AG10803 (cell line): ENCODE data around the gene IFT57.
"Not testable (repeated sequence)": the region's sequence is repeated elsewhere in the genome, so short reads cannot be mapped to it uniquely, and the experiment has no call there.

Experiments
- DNase-seq: peaks from one replicate; pipeline ENCODE4 v3.0.0; 2010; ENCODE audit warnings: low read depth
- H3K4me3 ChIP-seq: 2 replicates; pipeline ENCODE4 v1.5.1; 2011; ENCODE audit warnings: mild to moderate bottlenecking, low read length, control low read depth
- TF ChIP-seq, protein P1 (sequence below): conservative IDR thresholded peaks from 2 replicates; pipeline ENCODE4 v1.5.1; 2011; ENCODE audit warnings: mild to moderate bottlenecking, low read length, control low read depth, inconsistent platforms

Gene IFT57

DNA sequence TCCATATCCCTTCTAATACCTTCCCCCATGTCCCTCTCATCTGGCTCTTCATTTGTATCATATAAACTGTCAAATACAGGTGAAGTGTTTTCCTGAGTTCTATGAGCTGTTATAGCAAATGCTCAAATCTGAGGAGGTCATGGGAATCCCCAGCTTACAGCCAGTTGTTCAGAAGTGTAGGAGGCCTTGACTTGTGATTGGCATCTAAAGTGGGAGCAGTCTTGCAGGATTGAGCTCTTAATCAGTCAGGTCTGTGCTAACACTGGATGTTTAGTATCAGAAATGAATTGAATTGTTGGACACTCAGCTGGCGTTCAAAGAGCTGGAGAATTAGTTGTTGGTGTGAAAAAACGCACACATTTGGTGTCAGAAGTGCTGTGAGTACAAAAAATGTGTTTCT, 65.0 kb downstream of the IFT57 start:
- TF ChIP-seq, protein P1, sequence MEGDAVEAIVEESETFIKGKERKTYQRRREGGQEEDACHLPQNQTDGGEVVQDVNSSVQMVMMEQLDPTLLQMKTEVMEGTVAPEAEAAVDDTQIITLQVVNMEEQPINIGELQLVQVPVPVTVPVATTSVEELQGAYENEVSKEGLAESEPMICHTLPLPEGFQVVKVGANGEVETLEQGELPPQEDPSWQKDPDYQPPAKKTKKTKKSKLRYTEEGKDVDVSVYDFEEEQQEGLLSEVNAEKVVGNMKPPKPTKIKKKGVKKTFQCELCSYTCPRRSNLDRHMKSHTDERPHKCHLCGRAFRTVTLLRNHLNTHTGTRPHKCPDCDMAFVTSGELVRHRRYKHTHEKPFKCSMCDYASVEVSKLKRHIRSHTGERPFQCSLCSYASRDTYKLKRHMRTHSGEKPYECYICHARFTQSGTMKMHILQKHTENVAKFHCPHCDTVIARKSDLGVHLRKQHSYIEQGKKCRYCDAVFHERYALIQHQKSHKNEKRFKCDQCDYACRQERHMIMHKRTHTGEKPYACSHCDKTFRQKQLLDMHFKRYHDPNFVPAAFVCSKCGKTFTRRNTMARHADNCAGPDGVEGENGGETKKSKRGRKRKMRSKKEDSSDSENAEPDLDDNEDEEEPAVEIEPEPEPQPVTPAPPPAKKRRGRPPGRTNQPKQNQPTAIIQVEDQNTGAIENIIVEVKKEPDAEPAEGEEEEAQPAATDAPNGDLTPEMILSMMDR: no peak
- DNase-seq: no peak
- H3K4me3 ChIP-seq: no peak overlapping the region

DNA sequence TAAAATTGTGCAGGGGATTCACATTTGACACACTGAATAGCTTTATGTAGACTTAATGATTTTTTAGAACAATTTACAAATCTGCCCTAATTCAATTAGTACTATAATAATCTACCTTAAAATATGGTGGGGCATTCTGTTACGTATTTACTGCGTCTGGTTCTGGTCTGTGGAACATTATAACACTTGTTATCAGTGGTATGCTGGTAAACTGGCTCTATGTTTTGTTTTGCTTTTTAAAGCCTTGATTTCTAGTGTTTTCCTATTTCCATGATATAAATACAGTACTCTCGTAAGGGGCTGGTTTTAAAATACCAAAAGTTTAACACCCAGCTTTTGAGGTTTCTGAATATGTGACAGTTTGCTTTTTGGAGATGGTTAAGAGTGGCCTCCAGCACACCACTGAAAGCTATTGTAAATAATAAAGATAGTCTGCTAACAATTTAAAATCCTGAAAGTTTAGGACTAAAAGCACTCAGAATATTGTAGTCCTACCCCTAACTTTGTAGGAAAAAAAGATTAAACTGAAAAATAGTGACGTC, 65.8 kb downstream of the IFT57 start:
- no peak for DNase-seq
- TF ChIP-seq, protein P1: no peak
- no peak overlapping the region for H3K4me3 ChIP-seq

DNA sequence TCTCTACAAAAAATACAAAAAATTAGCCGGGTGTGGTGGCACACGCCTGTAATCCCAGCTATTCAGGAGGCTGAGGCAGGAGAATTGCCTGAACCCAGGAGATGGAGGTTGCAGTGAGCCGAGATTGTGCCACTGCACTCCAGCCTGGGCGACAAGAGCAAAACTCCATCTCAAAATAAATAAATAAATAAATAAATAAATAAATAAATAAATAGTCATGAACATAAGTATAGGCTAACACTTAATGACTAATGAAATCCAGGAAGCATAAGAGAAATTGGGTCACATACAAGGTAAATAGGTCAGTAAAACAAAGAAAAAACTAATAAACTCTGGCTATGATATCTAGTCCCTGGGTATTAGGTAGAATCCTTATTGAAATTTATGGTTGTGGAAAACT, 66.6 kb downstream of the IFT57 start:
- not testable (repeated sequence) for H3K4me3 ChIP-seq, DNase-seq

DNA sequence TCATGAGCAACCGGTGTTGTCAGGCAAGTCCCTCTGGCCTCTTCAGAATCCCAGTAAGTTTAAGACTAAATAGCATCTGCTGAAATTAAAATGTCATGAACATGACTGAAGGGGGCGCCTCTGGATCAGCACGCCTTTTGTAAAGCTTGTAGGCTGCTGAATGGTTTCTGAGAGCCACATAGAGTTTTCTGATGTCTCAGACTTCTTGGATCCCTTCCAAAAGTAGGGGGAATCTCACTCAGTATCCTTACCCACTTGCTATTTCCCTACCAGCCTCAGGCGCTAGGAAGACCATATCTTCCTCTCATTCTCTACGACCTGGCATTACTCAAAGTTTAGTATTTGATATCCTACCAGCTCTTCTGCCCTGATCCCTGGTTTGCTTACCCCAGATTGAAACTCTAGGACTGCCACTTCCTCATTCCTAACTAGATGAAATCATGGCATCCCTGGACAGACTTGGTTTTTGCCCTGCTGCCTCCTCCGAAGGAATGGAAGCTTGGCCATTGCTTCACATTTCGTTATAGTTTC, 68.7 kb downstream of the IFT57 start:
- TF ChIP-seq, protein P1: peak; percentile 37
- H3K4me3 ChIP-seq: no peak overlapping the region
- peak; percentile 42 for DNase-seq

DNA sequence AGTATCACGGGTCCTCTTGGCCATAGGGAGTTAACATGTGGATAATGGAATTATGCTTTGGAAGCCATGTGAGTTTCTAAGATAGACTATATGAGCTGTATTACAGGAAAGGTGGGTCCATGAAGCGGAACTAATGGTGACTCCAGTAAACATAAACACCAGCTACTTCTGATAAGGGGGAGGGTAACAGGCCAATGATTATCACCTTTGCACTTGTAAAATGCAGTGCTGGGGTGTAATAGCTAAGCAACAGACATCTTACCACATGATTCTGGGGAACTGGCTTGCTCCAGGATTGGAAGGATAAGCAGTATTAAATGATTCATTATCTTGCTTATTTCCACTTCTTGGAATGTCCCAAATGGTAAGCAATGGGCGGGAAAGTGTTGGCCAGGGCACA, 70.0 kb downstream of the IFT57 start:
- TF ChIP-seq, protein P1: no peak
- no peak overlapping the region for H3K4me3 ChIP-seq
- no peak for DNase-seq

DNA sequence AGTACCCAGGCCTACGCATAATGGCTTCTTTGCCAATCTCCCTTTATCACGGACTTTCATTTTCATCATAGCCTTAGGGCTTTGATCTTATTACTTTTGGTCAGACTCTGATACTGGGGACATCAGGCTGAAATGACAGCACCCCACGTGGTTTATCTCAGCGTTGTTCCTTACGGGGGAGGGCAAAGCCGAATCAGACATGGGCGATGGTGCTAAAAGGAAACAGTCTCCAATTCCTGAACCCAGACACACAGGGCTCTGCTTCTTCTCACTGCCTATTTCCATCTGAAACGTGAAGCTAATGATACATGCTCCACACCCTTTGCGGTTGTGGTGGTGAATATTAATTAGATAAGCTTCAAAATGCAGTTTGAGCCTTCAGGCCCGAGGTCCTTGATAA, 72.0 kb downstream of the IFT57 start:
- TF ChIP-seq, protein P1: no peak
- no peak for DNase-seq
- no peak overlapping the region for H3K4me3 ChIP-seq

DNA sequence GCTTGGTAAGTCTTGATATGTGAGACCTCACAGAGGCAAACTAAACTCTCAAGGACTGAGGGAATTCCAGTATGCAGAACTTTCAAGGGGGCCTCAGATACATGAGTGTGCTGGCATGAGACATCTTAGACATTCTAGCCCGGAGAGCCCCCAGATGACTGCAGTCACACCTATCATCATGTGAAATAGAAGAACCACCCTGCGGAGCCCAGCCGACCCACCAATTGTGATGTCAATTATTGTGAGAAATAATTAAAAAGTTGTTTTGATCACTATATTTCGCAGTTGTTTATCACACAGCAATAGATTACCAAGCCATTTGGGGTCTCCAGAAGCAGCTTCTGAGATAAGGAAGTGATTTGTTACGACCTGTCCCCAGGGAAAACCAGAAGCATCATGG, 76.1 kb downstream of the IFT57 start:
- H3K4me3 ChIP-seq: no peak overlapping the region
- TF ChIP-seq, protein P1: no peak
- DNase-seq: no peak

DNA sequence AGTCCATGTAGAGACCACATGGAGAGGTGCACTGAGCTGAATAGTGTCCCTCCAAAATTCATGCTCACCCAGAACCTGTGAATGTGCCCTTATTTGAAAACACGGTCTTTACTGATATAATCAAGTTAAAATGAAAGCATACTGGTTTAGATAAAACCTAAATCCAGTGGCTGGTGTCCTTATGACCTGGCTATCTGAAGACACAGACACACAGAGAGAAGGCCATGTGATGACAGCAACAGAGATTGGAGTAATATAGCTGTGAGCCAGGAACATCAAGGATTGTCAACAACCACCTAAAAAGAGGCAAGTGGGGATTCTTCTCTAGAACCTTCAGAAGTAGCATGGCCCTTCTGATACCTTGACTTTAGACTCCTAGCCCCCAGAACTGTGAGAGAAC, 76.6 kb downstream of the IFT57 start:
- TF ChIP-seq, protein P1: no peak
- no peak for DNase-seq
- H3K4me3 ChIP-seq: no peak overlapping the region
